Adipose tissue (tissue), 3 donors: ENCODE data around the gene PICK1. TPM values are rescaled to one million over a fixed set of nuclear protein-coding genes. Genes with fewer than 3 reads are reported as not detected.

Experiments
- H3K27ac ChIP-seq: one replicate; pipeline ENCODE4 v1.5.1; 2013; ENCODE audit warnings: low read depth, low read length
- WGBS, 3 donors: extraction: QIAGEN DNeasy Blood & Tissue Kit; methylation state at CpG; one replicate each; pipeline ENCODE4 v1.1.7; 2013; 5-methylcytosine and 5-hydroxymethylcytosine counted together
- polyA plus RNA-seq, 3 donors: library from polyadenylated mRNA; stranded (reverse); fragments of 200-250 nt; gene quantifications; one replicate each; pipeline ENCODE4 v1.2.3, GENCODE V29; 2013
- donor health status: healthy with polysubstance abuse.
- donor health status: Bipolar disorder and iron deficiency.
- donor health status: healthy.

Gene PICK1
- polyA plus RNA-seq, 3 donors: 19.6 to 23.5 (median 20.6) TPM

DNA sequence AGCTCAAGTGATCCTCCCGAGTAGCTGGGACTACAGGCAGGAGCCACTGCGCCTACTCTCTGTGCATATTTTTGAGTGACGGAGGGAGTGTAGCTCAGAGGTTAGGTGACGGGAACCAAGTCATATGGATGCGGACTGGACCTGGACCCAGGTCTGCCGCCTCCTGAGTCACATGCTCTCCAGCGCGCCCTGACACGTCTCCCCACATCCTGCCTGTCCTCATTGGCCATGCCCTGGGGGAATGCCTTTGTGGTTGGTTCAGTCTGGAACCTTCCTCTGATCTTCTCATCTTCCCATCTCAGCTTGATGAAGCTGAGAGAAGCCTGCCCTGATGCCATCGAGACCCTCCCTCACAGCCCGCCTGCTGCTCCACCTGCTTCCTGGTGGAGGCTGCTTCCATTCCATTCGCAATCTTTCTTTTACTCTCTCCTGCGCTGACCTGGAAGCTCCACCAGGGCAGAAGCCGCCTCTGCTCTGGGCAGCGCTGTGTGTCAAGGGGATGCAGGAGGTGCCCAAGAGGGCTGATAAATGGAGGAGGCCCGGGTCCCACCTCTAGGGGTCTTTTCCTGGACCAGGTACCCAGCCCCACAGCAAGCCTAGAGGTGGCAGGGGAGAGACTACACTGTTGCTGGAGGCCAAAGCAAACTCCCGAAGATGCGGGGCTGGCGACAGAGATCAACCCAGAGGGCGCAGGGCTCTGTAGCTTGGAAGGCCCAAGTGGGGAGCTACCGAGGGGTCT is 67.2 kb downstream of the PICK1 start:
- WGBS, 3 donors: 93 to 95% (median 94%) methylated on average over 21 of the region's 21 CpGs
- no peak overlapping the region for H3K27ac ChIP-seq

DNA sequence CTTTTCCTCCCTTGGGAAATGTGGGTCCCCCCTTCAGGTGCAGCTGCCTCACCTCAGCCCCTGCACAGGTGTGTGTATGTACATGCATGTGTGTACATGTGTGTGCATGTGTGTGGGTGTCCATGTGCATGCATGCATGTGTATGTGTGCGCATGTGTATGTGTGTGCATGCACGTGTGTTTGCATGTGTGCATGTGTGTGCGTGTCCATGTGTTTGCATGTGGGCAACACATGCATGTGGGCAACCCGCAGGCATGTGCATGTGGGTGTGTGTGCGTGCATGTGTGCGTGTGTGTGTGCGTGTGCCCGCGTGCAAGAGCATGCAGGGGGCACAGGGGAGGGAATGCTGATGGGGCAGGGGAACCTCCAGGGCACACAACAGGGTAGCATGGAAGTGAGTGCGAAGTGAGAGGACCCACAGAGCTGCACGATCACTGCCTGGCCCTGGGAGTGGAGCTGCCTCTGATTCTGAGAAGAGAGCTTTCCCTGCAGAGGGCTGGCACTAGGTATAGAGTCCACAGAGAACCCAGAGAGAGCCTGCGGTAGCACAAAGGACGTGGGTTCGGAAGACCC is 67.9 kb downstream of the PICK1 start:
- H3K27ac ChIP-seq: no peak overlapping the region
- 96 to 97% (median 96%) methylated on average over 14 of the region's 14 CpGs for WGBS, 3 donors

Other genes starting within 250 kb of the PICK1 start
- gene GCAT, start 249.5 kb upstream of the PICK1 start, polyA plus RNA-seq: 10 to 100 TPM; 13.6 to 33.2 (median 14.7) TPM
- gene GALR3, start 234.0 kb upstream of the PICK1 start, polyA plus RNA-seq: under 1 TPM in 1 of 3 donors, not detected in 2; 0.15 TPM
- 10 to 100 TPM; 12.7 to 18.3 (median 13.9) TPM for gene ANKRD54, start 213.1 kb upstream of the PICK1 start, polyA plus RNA-seq
- 100 to 1,000 TPM; 315 to 364 (median 352) TPM for gene EIF3L, start 208.0 kb upstream of the PICK1 start, polyA plus RNA-seq
- 10 to 100 TPM in 2 of 3 donors, 1 to 10 TPM in 1; 9.1 to 19.6 (median 11.0) TPM for gene MICALL1, start 151.1 kb upstream of the PICK1 start, polyA plus RNA-seq
- gene C22orf23, start 103.8 kb upstream of the PICK1 start, polyA plus RNA-seq: 1 to 10 TPM in 1 of 3 donors, under 1 TPM in 2; 0.16 to 1.6 (median 0.31) TPM
- 100 to 1,000 TPM in 2 of 3 donors, 10 to 100 TPM in 1; 58.9 to 144 (median 134) TPM for gene POLR2F, start 103.7 kb upstream of the PICK1 start, polyA plus RNA-seq
- gene SOX10, start 72.8 kb upstream of the PICK1 start, polyA plus RNA-seq: 1 to 10 TPM in 1 of 3 donors, under 1 TPM in 2; 0.49 to 2.1 (median 0.79) TPM
- under 1 TPM; 0.21 to 0.34 (median 0.31) TPM for gene SLC16A8, start 26.8 kb downstream of the PICK1 start, polyA plus RNA-seq
- gene BAIAP2L2, start 53.3 kb downstream of the PICK1 start, polyA plus RNA-seq: 1 to 10 TPM in 2 of 3 donors, under 1 TPM in 1; 0.38 to 2.5 (median 1.2) TPM
- gene PLA2G6, start 124.4 kb downstream of the PICK1 start, polyA plus RNA-seq: 10 to 100 TPM; 25.3 to 69.9 (median 61.4) TPM
- 100 to 1,000 TPM in 2 of 3 donors, 1 to 10 TPM in 1; 6.3 to 168 (median 127) TPM for gene MAFF, start 144.6 kb downstream of the PICK1 start, polyA plus RNA-seq
- gene TMEM184B, start 215.6 kb downstream of the PICK1 start, polyA plus RNA-seq: 10 to 100 TPM; 14.0 to 50.2 (median 37.3) TPM